ENCODE measurements around the gene STIMATE.

The STIMATE gene

DNA sequence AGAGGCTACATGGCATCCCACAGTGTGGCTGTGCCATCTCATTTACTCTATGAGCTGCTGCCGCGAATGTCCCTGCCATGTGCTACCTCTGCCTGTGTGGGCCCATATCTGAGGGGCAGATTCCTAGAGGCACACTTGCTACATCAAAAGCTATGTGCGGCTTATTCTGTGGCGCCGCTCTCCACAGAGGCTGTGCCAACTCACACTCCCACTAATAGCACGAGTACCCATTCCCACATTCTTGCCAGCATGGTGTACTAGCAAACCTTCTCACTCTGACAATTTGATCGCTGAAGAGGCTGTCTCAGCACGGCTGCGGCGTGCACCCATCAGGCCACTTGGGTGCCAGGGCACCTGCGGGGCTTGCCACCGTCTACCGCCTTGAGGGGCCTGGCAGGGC, 31.4 kb downstream of the STIMATE start:
- no peak for DNase-seq

GRCh38 chr3:52860424-52860768, 37.0 kb downstream of the STIMATE start:
- no peak for DNase-seq

GRCh38 chr3:52859686-52860423, 37.5 kb downstream of the STIMATE start:
- peak; percentile 14 for DNase-seq

DNA sequence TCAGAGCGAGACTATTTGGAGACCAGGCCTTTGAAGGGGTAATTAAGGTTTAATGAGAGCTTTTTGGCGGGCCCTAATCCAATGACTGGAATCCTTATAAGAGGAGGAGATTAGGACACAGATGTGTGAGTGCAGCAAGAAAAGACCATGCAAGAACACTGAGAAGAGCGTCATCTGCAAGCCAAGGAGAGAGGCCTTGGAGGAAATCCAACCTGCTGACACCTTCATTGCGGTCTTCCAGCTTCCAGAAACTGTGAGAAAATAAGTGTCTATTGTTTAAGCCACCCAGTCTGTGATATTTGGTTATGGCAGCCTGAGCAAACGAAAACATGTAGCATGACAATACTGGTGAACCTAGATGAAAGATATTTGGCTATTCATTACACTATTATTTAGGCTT, 39.5 kb downstream of the STIMATE start:
- no peak for DNase-seq

- no peak for DNase-seq
Measured at GRCh38 chr3:52857133-52857532, 40.2 kb downstream of the STIMATE start.

GRCh38 chr3:52856666-52857065, 40.7 kb downstream of the STIMATE start:
- DNase-seq = no peak

GRCh38 chr3:52854013-52854412, 43.3 kb downstream of the STIMATE start:
- no peak for DNase-seq

- no peak for DNase-seq
Measured at GRCh38 chr3:52852419-52852818, 44.9 kb downstream of the STIMATE start.

GRCh38 chr3:52851348-52851747, 46.0 kb downstream of the STIMATE start:
- DNase-seq = peak; percentile 25

GRCh38 chr3:52849656-52850055, 47.7 kb downstream of the STIMATE start:
- DNase-seq = no peak

DNA sequence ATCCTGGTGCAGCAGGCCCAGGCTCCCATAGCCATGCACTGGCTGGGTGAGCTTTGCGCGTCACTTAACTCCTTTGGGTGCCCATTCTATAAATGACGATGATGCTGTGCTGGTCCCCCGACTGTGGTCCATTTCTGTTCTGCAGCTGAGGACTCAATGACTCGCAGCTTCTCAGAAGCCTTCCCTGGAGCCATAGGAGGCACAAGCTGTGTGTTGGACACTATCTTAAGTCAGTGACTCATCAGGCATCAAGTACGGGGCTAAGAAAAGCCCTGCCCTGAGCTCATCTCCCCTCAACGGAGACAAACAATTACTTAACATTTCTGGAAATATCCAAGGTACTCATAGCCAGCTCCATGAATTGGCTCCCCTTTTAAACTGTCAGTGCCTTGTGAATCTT, 48.7 kb downstream of the STIMATE start:
- no peak for DNase-seq

- no peak for DNase-seq
Measured at GRCh38 chr3:52847726-52848125, 49.6 kb downstream of the STIMATE start.

DNA sequence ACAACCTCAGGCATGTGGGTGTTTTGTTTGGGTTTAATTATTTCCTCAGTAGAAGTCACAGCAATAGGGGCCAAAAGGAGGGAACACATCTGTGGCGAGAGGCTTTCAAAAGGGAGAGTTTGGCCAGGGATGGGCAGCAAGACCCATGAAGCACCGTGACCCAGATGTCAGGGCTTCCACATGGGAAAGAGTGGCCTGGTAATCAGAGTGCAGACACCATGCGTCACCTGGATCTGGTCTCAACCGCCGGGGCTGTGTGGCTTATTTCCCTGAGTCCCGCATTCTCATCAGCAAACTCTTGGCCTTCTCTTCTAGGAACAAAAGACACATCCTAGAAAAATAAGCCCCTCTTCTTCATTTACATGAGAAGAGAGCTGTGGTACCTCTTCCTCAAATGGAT, 50.1 kb downstream of the STIMATE start:
- no peak for DNase-seq

- peak; percentile 15 for DNase-seq
Measured at GRCh38 chr3:52846432-52846965, 50.8 kb downstream of the STIMATE start.

- DNase-seq = no peak
Measured at GRCh38 chr3:52845691-52846431, 51.5 kb downstream of the STIMATE start.

DNA sequence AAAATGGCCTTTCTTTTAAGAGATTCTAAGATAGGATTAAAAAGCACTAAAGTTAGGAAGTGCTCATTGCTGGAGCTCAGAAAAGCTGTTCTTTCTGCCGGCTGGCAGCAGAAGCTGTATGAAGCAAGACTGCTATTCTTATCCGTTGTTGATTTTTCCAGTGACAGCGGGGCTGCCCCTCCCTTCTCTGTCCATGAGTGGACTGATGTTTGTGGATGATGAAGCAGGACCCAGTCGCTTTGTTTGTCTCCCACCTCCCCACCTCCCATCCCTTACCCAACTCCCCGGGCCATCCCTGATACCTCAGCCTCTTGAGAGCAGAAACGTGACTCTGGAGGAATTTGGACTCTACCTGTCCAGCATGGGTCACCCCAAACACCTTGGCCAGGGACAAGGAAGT, 52.2 kb downstream of the STIMATE start:
- DNase-seq = peak; percentile 38

GRCh38 chr3:52844290-52844975, 52.9 kb downstream of the STIMATE start:
- no peak for DNase-seq

DNA sequence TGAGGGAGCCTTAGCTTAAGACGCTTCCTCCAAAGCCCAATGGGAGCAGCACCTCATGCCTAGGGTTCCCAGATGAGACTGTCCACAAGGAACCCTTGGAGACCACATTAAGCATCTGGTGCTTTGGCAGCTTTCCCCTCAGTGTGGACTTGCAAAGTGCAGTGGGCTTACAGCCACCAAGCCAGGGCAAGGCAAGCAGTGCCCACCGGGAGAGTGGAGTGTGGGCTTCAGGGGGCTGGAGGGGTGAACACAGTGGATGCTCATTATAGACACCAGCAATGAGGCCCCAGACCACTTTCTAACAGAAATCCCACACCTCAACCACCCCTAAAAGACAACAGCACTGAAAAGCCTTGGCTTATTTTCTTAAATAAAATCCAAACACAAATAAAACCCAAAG, 53.5 kb downstream of the STIMATE start:
- DNase-seq = no peak

- no peak for DNase-seq
Measured at GRCh38 chr3:52843108-52843865, 54.1 kb downstream of the STIMATE start.

- DNase-seq = peak; percentile 8
Measured at GRCh38 chr3:52842424-52842823, 54.9 kb downstream of the STIMATE start.

GRCh38 chr3:52841981-52842340, 55.4 kb downstream of the STIMATE start:
- DNase-seq = no peak

- DNase-seq = no peak
Measured at GRCh38 chr3:52841211-52841980, 56.0 kb downstream of the STIMATE start.

Measured in NCI-H2029 (cell line).